HCT116 (cell line): ENCODE data around the gene CRADD. TPM values are rescaled to one million over a fixed set of nuclear protein-coding genes. Genes with fewer than 3 reads are reported as not detected.

Experiments
- ATAC-seq: fragments of 200-7000 bp; cut with Tn5 transposase; 2 replicates; pipeline ENCODE4 v1.9.1; 2020; ENCODE audit warnings: mild to moderate bottlenecking, moderate library complexity
- BruUV-seq: library from RNA; stranded (reverse); fragments of 400-500 nt; replicated peaks from 2 replicates; lab custom pipeline; 2021; lab: Mats Ljungman, UMichigan
- CTCF ChIA-PET: fragments of 300-600 bp; sonication (Branson Sonifier 250); formaldehyde crosslinking; loops from one replicate; lab custom pipeline; 2021; ENCODE audit warnings: antibody characterized with exemption; lab: Charles Lee
- POLR2A ChIA-PET: fragments of 300-600, 350-600 bp; sonication (Branson Sonifier 250); formaldehyde crosslinking; loops from one replicate; lab custom pipeline; 2021; ENCODE audit warnings: antibody characterized with exemption; lab: Charles Lee
- RAD21 ChIA-PET, 2 experiments: fragments of 300-600 bp; sonication (Branson Sonifier 250); formaldehyde crosslinking; loops; one replicate each; lab custom pipeline; 2023; ENCODE audit warnings: low total read pairs in 2 of 2; ENCODE audit not compliant: uncharacterized antibody in 2 of 2, unreplicated experiment in 2 of 2, low non-redundant PET in 1 of 2; lab: Charles Lee
- DNase-seq: peaks from one replicate; pipeline ENCODE4 v3.0.0-alpha.2; 2010; ENCODE audit warnings: low read depth, low spot score
- H2AFZ ChIP-seq: fragments of 200-600 bp; shearing (Covaris generic), sonication (generic); 2 replicates; pipeline ENCODE4 v1.6.1; 2017; ENCODE audit warnings: low read depth, mixed run types, mixed read lengths, antibody characterized with exemption, low read length; ENCODE audit not compliant: poor library complexity, severe bottlenecking
- H3K27ac ChIP-seq: 2 replicates; pipeline ENCODE4 v1.5.1; 2012; ENCODE audit warnings: low read depth, low read length
- H3K27me3 ChIP-seq: fragments of 200-600 bp; sonication (generic); 2 replicates; pipeline ENCODE4 v1.6.1; 2016; ENCODE audit warnings: mixed run types, low read length, mixed read lengths; ENCODE audit not compliant: insufficient read depth
- H3K36me3 ChIP-seq, 2 experiments: fragments of 200-500 bp in 1 of 2; fragments of 200-600 bp in 1 of 2; sonication (Bioruptor generic) in 1 of 2; sonication (generic) in 1 of 2; 2 replicates each; pipeline versions ENCODE4 v1.5.1 to v1.6.1; 2014 to 2016; ENCODE audit warnings: low read length in 2 of 2, inconsistent platforms in 1 of 2, mixed read lengths in 1 of 2, mixed run types in 1 of 2; ENCODE audit not compliant: insufficient read depth in 2 of 2, control insufficient read depth in 1 of 2
- H3K4me1 ChIP-seq, 2 experiments: fragments of 200-600 bp in 1 of 2; sonication (generic) in 1 of 2; 2 replicates each; pipeline versions ENCODE4 v1.5.1 to v1.6.1; 2012 to 2017; ENCODE audit warnings: low read length in 2 of 2, inconsistent platforms in 1 of 2, mild to moderate bottlenecking in 1 of 2, mixed read lengths in 1 of 2, mixed run types in 1 of 2, moderate library complexity in 1 of 2; ENCODE audit not compliant: insufficient read depth in 2 of 2, control insufficient read depth in 1 of 2
- H3K4me2 ChIP-seq: fragments of 200-600 bp; sonication (generic); 2 replicates; pipeline ENCODE4 v1.6.1; 2017; ENCODE audit warnings: mixed run types, low read length, mixed read lengths
- H3K4me3 ChIP-seq, 2 experiments: fragments of 200-600 bp in 1 of 2; sonication (generic) in 1 of 2; replicated peaks in 1 of 2; 2 replicates each; pipeline ENCODE4 v1.5.1; 2011 to 2016; ENCODE audit warnings: low read length in 2 of 2, control low read depth in 1 of 2, low read depth in 1 of 2, mild to moderate bottlenecking in 1 of 2, mixed read lengths in 1 of 2, mixed run types in 1 of 2
- H3K79me2 ChIP-seq: fragments of 200-600 bp; sonication (generic); 2 replicates; pipeline ENCODE4 v1.6.1; 2017; ENCODE audit warnings: mild to moderate bottlenecking, mixed run types, low read length, moderate library complexity, mixed read lengths; ENCODE audit not compliant: insufficient read depth
- H3K9ac ChIP-seq: fragments of 200-600 bp; sonication (generic); 2 replicates; pipeline ENCODE4 v1.6.1; 2016; ENCODE audit warnings: low read length, mixed read lengths
- H3K9me2 ChIP-seq: fragments of 200-600 bp; sonication (generic), shearing (Covaris generic); 2 replicates; pipeline ENCODE4 v1.6.1; 2017; ENCODE audit warnings: mixed run types, mild to moderate bottlenecking, moderate library complexity; ENCODE audit not compliant: insufficient read depth
- H3K9me3 ChIP-seq, 2 experiments: fragments of 200-500 bp in 1 of 2; fragments of 200-600 bp in 1 of 2; sonication (Bioruptor generic) in 1 of 2; sonication (generic) in 1 of 2; 2 replicates each; pipeline ENCODE4 v1.6.1; 2014 to 2017; ENCODE audit warnings: low read length in 2 of 2, mixed read lengths in 2 of 2, inconsistent platforms in 1 of 2, low read depth in 1 of 2, mild to moderate bottlenecking in 1 of 2, mixed run types in 1 of 2, moderate library complexity in 1 of 2; ENCODE audit not compliant: control insufficient read depth in 1 of 2, insufficient read depth in 1 of 2
- H4K20me1 ChIP-seq: fragments of 200-600 bp; sonication (generic), shearing (Covaris generic); 2 replicates; pipeline ENCODE4 v1.6.1; 2017; ENCODE audit warnings: mixed run types, mild to moderate bottlenecking, moderate library complexity; ENCODE audit not compliant: insufficient read depth
- ATF3 ChIP-seq: IDR thresholded peaks from 2 replicates; pipeline ENCODE4 v1.6.1; 2012
- CBX3 ChIP-seq: IDR thresholded peaks from 2 replicates; pipeline ENCODE4 v1.6.1; 2012; ENCODE audit warnings: low read depth
- CEBPB ChIP-seq: IDR thresholded peaks from 2 replicates; pipeline ENCODE4 v1.6.1; 2012; ENCODE audit warnings: low read depth
- CTCF ChIP-seq, 3 experiments: fragments of 200-600 bp in 1 of 3; sonication (generic) in 1 of 3; IDR thresholded peaks in 2 of 3; conservative IDR thresholded peaks in 1 of 3; 2 replicates each; pipeline ENCODE4 v1.5.1; 2012 to 2017; ENCODE audit warnings: low read depth in 2 of 3, low read length in 2 of 3, antibody characterized with exemption in 1 of 3, borderline replicate concordance in 1 of 3, control low read depth in 1 of 3, mild to moderate bottlenecking in 1 of 3, mixed read lengths in 1 of 3, mixed run types in 1 of 3, moderate library complexity in 1 of 3; ENCODE audit not compliant: insufficient read depth in 1 of 3
- EZH2phosphoT487 ChIP-seq: fragments of 200-600 bp; IDR thresholded peaks from 2 replicates; pipeline ENCODE4 v1.6.1; 2018; ENCODE audit warnings: antibody characterized with exemption, borderline replicate concordance
- JUND ChIP-seq: IDR thresholded peaks from 2 replicates; pipeline ENCODE4 v1.6.1; 2012
- MAX ChIP-seq: IDR thresholded peaks from 2 replicates; pipeline ENCODE4 v1.6.1; 2012
- POLR2A ChIP-seq: IDR thresholded peaks from 2 replicates; pipeline ENCODE4 v1.7.0; 2011; ENCODE audit warnings: borderline replicate concordance; ENCODE audit not compliant: insufficient read depth, insufficient read length; ENCODE audit errors: extremely low read depth
- REST ChIP-seq: IDR thresholded peaks from 2 replicates; pipeline ENCODE4 v1.6.1; 2012; ENCODE audit warnings: low read depth
- SIN3A ChIP-seq: IDR thresholded peaks from 2 replicates; pipeline ENCODE4 v1.6.1; 2012; ENCODE audit warnings: low read depth
- SP1 ChIP-seq: IDR thresholded peaks from 2 replicates; pipeline ENCODE4 v1.6.1; 2012; ENCODE audit warnings: low read depth
- SRF ChIP-seq: IDR thresholded peaks from 2 replicates; pipeline ENCODE4 v1.6.1; 2012; ENCODE audit warnings: low read depth
- TCF7L2 ChIP-seq: IDR thresholded peaks from 2 replicates; pipeline ENCODE4 v1.7.0; 2011; ENCODE audit warnings: borderline replicate concordance, inconsistent platforms; ENCODE audit not compliant: insufficient read depth, insufficient read length; ENCODE audit errors: extremely low read depth
- ZBTB33 ChIP-seq: IDR thresholded peaks from 2 replicates; pipeline ENCODE4 v1.6.1; 2011; ENCODE audit warnings: mild to moderate bottlenecking, low read length, moderate library complexity; ENCODE audit not compliant: insufficient replicate concordance; ENCODE audit errors: extremely low read depth
- ZFX ChIP-seq: fragments of 450-650 bp; IDR thresholded peaks from 2 replicates; pipeline ENCODE4 v1.6.1; 2017
- ZNF274 ChIP-seq: fragments of 200-500 bp; sonication (Bioruptor generic); IDR thresholded peaks from 2 replicates; pipeline ENCODE4 v1.6.1; 2014; ENCODE audit warnings: mild to moderate bottlenecking, low read depth, low read length, inconsistent platforms
- intact Hi-C: fragments of 100-400 bp; cut with micrococcal nuclease; formaldehyde crosslinking; loops from 2 replicates; pipeline ENCODE4 v1.10.0; 2022
- total RNA-seq: library from RNA; stranded (reverse); gene quantifications from one replicate; pipeline ENCODE4 v1.2.1, GENCODE V29; 2021; ENCODE audit not compliant: unreplicated experiment

CRADD gene
- total RNA-seq, 1 experiment from 2014 or later = 12.2 TPM

- no peak overlapping the region for H3K4me2 ChIP-seq
- DNase-seq (no peak), ATAC-seq (no peak)
- no peak overlapping the region for H3K27ac ChIP-seq
- ChIA-PET CTCF (no interaction called here), RAD21 (no interaction called here), POLR2A (no interaction called here)
- H3K79me2 ChIP-seq = no peaks in the 10 kb centered on the region
- no TSS peak for BruUV-seq
- no peaks in the 10 kb centered on the region for H3K9me3 ChIP-seq
- H3K27me3 ChIP-seq = no peaks in the 10 kb centered on the region
- no peaks in the 10 kb centered on the region for H4K20me1 ChIP-seq
- no peak overlapping the region for H3K9ac ChIP-seq
- no peak overlapping the region for H3K4me3 ChIP-seq
- TF ChIP-seq CTCF (IDR thresholded peaks at IDR 0.05 in 2 of 3, conservative IDR thresholded peaks at IDR 0.05 in 1 of 3; ENCODE audit: borderline replicate concordance in 1 of 3, insufficient read depth in 1 of 3, low read depth in 2 of 3, low read length in 2 of 3) (no peak), REST (no peak), ZBTB33 (no peak), JUND (no peak), SP1 (no peak), EZH2phosphoT487 (no peak), POLR2A (no peak), SIN3A (no peak), TCF7L2 (no peak), ZNF274 (no peak), CEBPB (no peak), MAX (no peak), SRF (no peak), CBX3 (no peak), ATF3 (no peak), ZFX (no peak)
- H3K36me3 ChIP-seq = no peaks in the 10 kb centered on the region
- intact Hi-C loops = no loop called here
- H3K4me1 ChIP-seq = no peaks in the 10 kb centered on the region
- no peaks in the 10 kb centered on the region for H3K9me2 ChIP-seq
- H2AFZ ChIP-seq = no peak overlapping the region
Observed at GRCh38 chr12:93913845-93914244, 236.7 kb downstream of the CRADD start.
